Measurements from ENCODE around the gene RNF114. TPM values are rescaled to one million over a fixed set of nuclear protein-coding genes. Genes with fewer than 3 reads are reported as not detected.

The RNF114 gene
- total RNA-seq, 4 donors from 2014 or later, result 65.2 to 142 (median 78.1) TPM

DNA sequence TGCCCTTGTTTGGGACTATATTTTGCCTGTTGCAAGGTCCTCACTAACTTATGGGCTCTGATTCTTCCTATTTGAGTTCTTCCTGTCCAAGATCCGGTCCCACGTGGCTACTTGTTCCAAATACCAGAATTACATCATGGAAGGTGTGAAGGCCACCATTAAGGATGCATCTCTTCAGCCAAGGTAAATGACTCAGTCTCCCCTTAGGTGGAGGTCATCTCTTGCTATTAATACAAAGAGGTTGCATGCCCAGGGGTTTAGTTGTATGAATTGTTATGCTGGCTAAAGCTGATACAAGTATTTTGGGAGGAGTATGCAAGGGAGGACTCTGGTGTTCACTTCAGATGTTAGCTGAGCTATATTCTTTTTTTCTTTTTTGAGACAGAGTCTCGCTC is 9.1 kb downstream of the RNF114 start:
- no peak overlapping the region for H3K27ac ChIP-seq (replicated peaks in 1 of 4)
- peaks cover 11 to 39% (median 20%) of the 10 kb centered on the region in 4 donors for H3K4me1 ChIP-seq
- H3K4me3 ChIP-seq, result no peak overlapping the region
- no peak for TF ChIP-seq POLR2A (IDR thresholded peaks at IDR 0.05; ENCODE audit: low read depth)
- TF ChIP-seq, protein P1, sequence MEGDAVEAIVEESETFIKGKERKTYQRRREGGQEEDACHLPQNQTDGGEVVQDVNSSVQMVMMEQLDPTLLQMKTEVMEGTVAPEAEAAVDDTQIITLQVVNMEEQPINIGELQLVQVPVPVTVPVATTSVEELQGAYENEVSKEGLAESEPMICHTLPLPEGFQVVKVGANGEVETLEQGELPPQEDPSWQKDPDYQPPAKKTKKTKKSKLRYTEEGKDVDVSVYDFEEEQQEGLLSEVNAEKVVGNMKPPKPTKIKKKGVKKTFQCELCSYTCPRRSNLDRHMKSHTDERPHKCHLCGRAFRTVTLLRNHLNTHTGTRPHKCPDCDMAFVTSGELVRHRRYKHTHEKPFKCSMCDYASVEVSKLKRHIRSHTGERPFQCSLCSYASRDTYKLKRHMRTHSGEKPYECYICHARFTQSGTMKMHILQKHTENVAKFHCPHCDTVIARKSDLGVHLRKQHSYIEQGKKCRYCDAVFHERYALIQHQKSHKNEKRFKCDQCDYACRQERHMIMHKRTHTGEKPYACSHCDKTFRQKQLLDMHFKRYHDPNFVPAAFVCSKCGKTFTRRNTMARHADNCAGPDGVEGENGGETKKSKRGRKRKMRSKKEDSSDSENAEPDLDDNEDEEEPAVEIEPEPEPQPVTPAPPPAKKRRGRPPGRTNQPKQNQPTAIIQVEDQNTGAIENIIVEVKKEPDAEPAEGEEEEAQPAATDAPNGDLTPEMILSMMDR (IDR thresholded peaks at IDR 0.05), result no peak
- no peak for TF ChIP-seq POLR2AphosphoS5 (IDR thresholded peaks at IDR 0.05)
- TF ChIP-seq EP300 (IDR thresholded peaks at IDR 0.05), result no peak
- no peak for DNase-seq (ENCODE audit: extremely low spot score)
- H3K36me3 ChIP-seq, result peaks cover 42 to 94% (median 87%) of the 10 kb centered on the region in 4 donors
- no peaks in the 10 kb centered on the region for H3K9me3 ChIP-seq
- intact Hi-C loops (cut with DNase I), result no loop called here
- 97% methylated on average over 3 of the region's 3 CpGs for WGBS
- H3K27me3 ChIP-seq, result no peaks in the 10 kb centered on the region

DNA sequence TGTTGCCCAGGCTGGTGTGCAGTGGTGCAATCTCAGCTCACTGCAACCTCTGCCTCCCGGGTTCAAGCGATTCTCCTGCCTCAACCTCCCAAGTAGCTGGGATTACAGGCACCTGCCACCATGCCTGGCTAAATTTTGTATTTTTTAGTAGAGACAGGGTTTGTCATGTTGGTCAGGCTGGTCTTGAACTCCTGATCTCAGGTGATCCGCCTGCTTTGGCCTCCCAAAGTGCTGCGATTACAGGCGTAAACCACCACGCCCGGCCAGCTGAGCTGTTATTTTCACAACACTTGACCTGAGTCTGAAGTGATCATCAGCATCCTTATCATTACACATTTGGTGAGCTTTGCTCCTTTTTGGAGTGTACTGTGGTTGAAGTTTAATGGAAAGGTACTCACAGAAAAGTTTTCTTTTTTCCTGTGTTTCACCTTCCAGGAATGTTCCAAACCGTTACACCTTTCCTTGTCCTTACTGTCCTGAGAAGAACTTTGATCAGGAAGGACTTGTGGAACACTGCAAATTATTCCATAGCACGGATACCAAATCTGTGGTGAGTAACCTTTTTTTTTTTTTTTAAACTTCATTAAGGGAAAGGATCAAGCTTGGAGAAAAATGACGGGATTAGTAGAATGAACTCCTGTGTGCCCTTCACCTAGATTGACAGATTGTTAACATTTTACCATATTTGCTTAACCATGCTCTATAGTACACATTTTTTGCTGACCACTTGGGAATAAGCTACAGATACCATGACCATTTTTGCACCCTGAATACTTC is 9.7 kb downstream of the RNF114 start:
- intact Hi-C loops (cut with DNase I), result no loop called here
- Histone ChIP-seq H3K36me3 (peaks cover 48 to 95% (median 89%) of the 10 kb centered on the region in 4 donors), H3K4me1 (peaks cover 9 to 34% (median 17%) of the 10 kb centered on the region in 4 donors), H3K9me3 (no peaks in the 10 kb centered on the region), H3K27ac (replicated peaks in 1 of 4) (no peak overlapping the region), H3K27me3 (no peaks in the 10 kb centered on the region), H3K4me3 (no peak overlapping the region)
- WGBS, result 92% methylated on average over 10 of the region's 10 CpGs
- TF ChIP-seq POLR2A (IDR thresholded peaks at IDR 0.05; ENCODE audit: low read depth) (no peak), EP300 (IDR thresholded peaks at IDR 0.05) (no peak), POLR2AphosphoS5 (IDR thresholded peaks at IDR 0.05) (no peak)
- TF ChIP-seq, protein P1 (IDR thresholded peaks at IDR 0.05), result no peak
- no peak for DNase-seq (ENCODE audit: extremely low spot score)

- WGBS, result 74% methylated on average over 3 of the region's 3 CpGs
- Histone ChIP-seq H3K4me1 (peaks cover 0 to 17% (median 9%) of the 10 kb centered on the region in 4 donors), H3K36me3 (peaks cover 70 to 95% (median 92%) of the 10 kb centered on the region in 4 donors), H3K4me3 (no peak overlapping the region), H3K9me3 (no peaks in the 10 kb centered on the region), H3K27me3 (no peaks in the 10 kb centered on the region), H3K27ac (replicated peaks in 1 of 4) (no peak overlapping the region)
- TF ChIP-seq EP300 (IDR thresholded peaks at IDR 0.05) (no peak), POLR2AphosphoS5 (IDR thresholded peaks at IDR 0.05) (no peak)
- no peak for DNase-seq (ENCODE audit: extremely low spot score)
- intact Hi-C loops (cut with DNase I), result no loop called here
Observed at GRCh38 chr20:49948178-49948577, 12.0 kb downstream of the RNF114 start.

DNA sequence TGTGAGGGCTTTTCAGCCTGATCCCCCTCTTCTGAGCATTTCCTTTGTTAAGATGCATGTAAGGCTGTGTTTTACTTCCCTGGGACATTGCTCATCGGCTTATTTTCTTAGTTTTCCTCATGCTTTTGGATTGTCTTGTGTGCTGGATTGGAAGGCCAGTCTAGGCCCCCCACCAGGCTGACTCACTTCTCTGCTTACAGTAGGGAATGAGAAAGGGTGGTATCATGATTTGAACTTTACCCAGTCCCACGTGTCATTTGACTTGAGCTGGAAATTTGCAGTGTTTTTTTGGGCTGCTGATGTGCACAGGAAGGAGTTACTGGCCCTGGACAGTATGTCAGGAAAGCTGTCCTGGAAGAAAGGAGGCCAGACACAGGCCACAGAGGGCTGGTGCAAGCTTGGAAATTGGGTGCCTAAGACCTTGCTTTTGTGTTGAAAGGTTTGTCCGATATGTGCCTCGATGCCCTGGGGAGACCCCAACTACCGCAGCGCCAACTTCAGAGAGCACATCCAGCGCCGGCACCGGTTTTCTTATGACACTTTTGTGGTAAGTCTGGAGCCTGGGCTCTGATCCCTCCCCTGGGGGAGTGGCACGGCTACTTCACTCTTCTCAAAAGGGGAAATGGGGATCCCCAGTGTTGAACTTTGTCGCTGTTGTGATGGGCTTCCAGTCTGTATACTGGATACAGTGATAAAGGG is 12.8 kb downstream of the RNF114 start:
- H3K27me3 ChIP-seq, result no peaks in the 10 kb centered on the region
- H3K36me3 ChIP-seq, result peaks cover 78 to 97% (median 95%) of the 10 kb centered on the region in 4 donors
- H3K9me3 ChIP-seq, result no peaks in the 10 kb centered on the region
- no peak overlapping the region for H3K27ac ChIP-seq (replicated peaks in 1 of 4)
- intact Hi-C loops (cut with DNase I), result no loop called here
- TF ChIP-seq POLR2A (IDR thresholded peaks at IDR 0.05; ENCODE audit: low read depth) (no peak), POLR2AphosphoS5 (IDR thresholded peaks at IDR 0.05) (no peak), EP300 (IDR thresholded peaks at IDR 0.05) (no peak)
- TF ChIP-seq, protein P1 (IDR thresholded peaks at IDR 0.05), result no peak
- peaks cover 0 to 17% (median 7%) of the 10 kb centered on the region in 4 donors for H3K4me1 ChIP-seq
- 88% methylated on average over 11 of the region's 11 CpGs for WGBS
- no peak for DNase-seq (ENCODE audit: extremely low spot score)
- H3K4me3 ChIP-seq, result no peak overlapping the region

- WGBS, result 78% methylated on average over 4 of the region's 4 CpGs
Observed at GRCh38 chr20:49951151-49951550, 15.0 kb downstream of the RNF114 start.

More at GRCh38 chr20:49951151-49951550, 15.0 kb downstream of the RNF114 start:
- peaks cover 89 to 99% (median 96%) of the 10 kb centered on the region in 4 donors for H3K36me3 ChIP-seq
- TF ChIP-seq POLR2AphosphoS5 (IDR thresholded peaks at IDR 0.05), result no peak
- TF ChIP-seq, protein P1 (IDR thresholded peaks at IDR 0.05), result no peak
- no peak for TF ChIP-seq EP300 (IDR thresholded peaks at IDR 0.05)
- no peak for TF ChIP-seq POLR2A (IDR thresholded peaks at IDR 0.05; ENCODE audit: low read depth)
- H3K4me1 ChIP-seq, result peaks cover 0 to 4% (median 0%) of the 10 kb centered on the region in 4 donors
- H3K27ac ChIP-seq (replicated peaks in 1 of 4), result no peak overlapping the region
- intact Hi-C loops (cut with DNase I), result no loop called here
- no peaks in the 10 kb centered on the region for H3K27me3 ChIP-seq
- no peaks in the 10 kb centered on the region for H3K9me3 ChIP-seq
- DNase-seq (ENCODE audit: extremely low spot score), result no peak
- H3K4me3 ChIP-seq, result no peak overlapping the region
